Stromal cell of bone marrow (primary cell): ENCODE data around the gene TRIM43.
"Not testable (repeated sequence)": the region's sequence is repeated elsewhere in the genome, so short reads cannot be mapped to it uniquely, and the experiment has no call there.

ENCODE experiments used
- DNase-seq: peaks from one replicate; pipeline ENCODE4 v3.0.0-alpha.2; 2012; ENCODE audit warnings: low read depth

The TRIM43 gene

GRCh38 chr2:95591701-95592100, at the start of gene TRIM43:
Gene TRIM43, plus strand, starts transcription at chr2:95592001. Its CDS starts 2,023 bp downstream, at chr2:95594024.
- DNase-seq, result not testable (repeated sequence)

GRCh38 chr2:95551055-95551568, 40.7 kb upstream of the TRIM43 start:
- no peak for DNase-seq

GRCh38 chr2:95552911-95553310, 38.9 kb upstream of the TRIM43 start:
- DNase-seq, result no peak

- no peak for DNase-seq
These were observed 22.6 kb upstream of the TRIM43 start for GRCh38 chr2:95569170-95569569.

- DNase-seq, result no peak
These were observed 17.9 kb upstream of the TRIM43 start for GRCh38 chr2:95573866-95574265.

- no peak for DNase-seq
These were observed 17.3 kb upstream of the TRIM43 start for GRCh38 chr2:95574506-95574905.

GRCh38 chr2:95575857-95576256, 15.9 kb upstream of the TRIM43 start:
- no peak for DNase-seq

- no peak for DNase-seq
These were observed 13.3 kb upstream of the TRIM43 start for GRCh38 chr2:95578539-95578938.

GRCh38 chr2:95583545-95583944, 8.3 kb upstream of the TRIM43 start:
- DNase-seq, result not testable (repeated sequence)

- DNase-seq, result not testable (repeated sequence)
These were observed 7.5 kb upstream of the TRIM43 start for GRCh38 chr2:95584321-95584720.

- not testable (repeated sequence) for DNase-seq
These were observed 1.8 kb upstream of the TRIM43 start for GRCh38 chr2:95589777-95590536.

GRCh38 chr2:95592973-95593372, 1.2 kb downstream of the TRIM43 start:
- DNase-seq, result not testable (repeated sequence)

GRCh38 chr2:95595012-95595411, 3.2 kb downstream of the TRIM43 start:
- DNase-seq, result not testable (repeated sequence)

- not testable (repeated sequence) for DNase-seq
These were observed 9.5 kb downstream of the TRIM43 start for GRCh38 chr2:95601301-95601700.

- not testable (repeated sequence) for DNase-seq
These were observed 10.3 kb downstream of the TRIM43 start for GRCh38 chr2:95602146-95602545.

- not testable (repeated sequence) for DNase-seq
These were observed 16.6 kb downstream of the TRIM43 start for GRCh38 chr2:95608356-95608755.

GRCh38 chr2:95609764-95610163, 18.0 kb downstream of the TRIM43 start:
- DNase-seq, result not testable (repeated sequence)

GRCh38 chr2:95613048-95613447, 21.2 kb downstream of the TRIM43 start:
- DNase-seq, result not testable (repeated sequence)

GRCh38 chr2:95622728-95623127, 30.9 kb downstream of the TRIM43 start:
- DNase-seq, result not testable (repeated sequence)

- not testable (repeated sequence) for DNase-seq
These were observed 39.2 kb downstream of the TRIM43 start for GRCh38 chr2:95630987-95631386.

GRCh38 chr2:95633626-95634259, 41.9 kb downstream of the TRIM43 start:
- not testable (repeated sequence) for DNase-seq

- not testable (repeated sequence) for DNase-seq
These were observed 48.9 kb downstream of the TRIM43 start for GRCh38 chr2:95640515-95641288.

GRCh38 chr2:95641289-95641575, 49.4 kb downstream of the TRIM43 start:
- not testable (repeated sequence) for DNase-seq
